Activated naive CD8-positive, alpha-beta T cell treated with anti-CD3 and anti-CD28 coated beads for 36 hours (primary cell): ENCODE results near the gene ADCYAP1R1. TPM values are rescaled to one million over a fixed set of nuclear protein-coding genes. Genes with fewer than 3 reads are reported as not detected.

Source experiments
- DNase-seq: peaks from one replicate; pipeline ENCODE4 v3.0.0; 2021
- H3K27ac Mint-ChIP-seq: one replicate; pipeline ENCODE4 v1.8.0; 2022; ENCODE audit warnings: mild to moderate bottlenecking, moderate library complexity, mixed read lengths
- H3K27me3 Mint-ChIP-seq: one replicate; pipeline ENCODE4 v1.8.0; 2022; ENCODE audit warnings: mild to moderate bottlenecking, mixed read lengths
- H3K36me3 Mint-ChIP-seq: one replicate; pipeline ENCODE4 v1.8.0; 2021; ENCODE audit warnings: mild to moderate bottlenecking, mixed read lengths
- H3K4me1 Mint-ChIP-seq: one replicate; pipeline ENCODE4 v1.8.0; 2021; ENCODE audit warnings: mixed read lengths
- H3K4me3 Mint-ChIP-seq: one replicate; pipeline ENCODE4 v1.8.0; 2022; ENCODE audit warnings: mild to moderate bottlenecking, moderate library complexity, mixed read lengths
- H3K9me3 Mint-ChIP-seq: one replicate; pipeline ENCODE4 v1.8.0; 2022; ENCODE audit warnings: mixed read lengths
- total RNA-seq, 2 experiments: library from RNA; stranded (reverse); gene quantifications; one replicate each; pipeline ENCODE4 v1.2.3, GENCODE V29; 2021

The ADCYAP1R1 gene
- total RNA-seq, 2 experiments from 2014 or later = not detected

DNA sequence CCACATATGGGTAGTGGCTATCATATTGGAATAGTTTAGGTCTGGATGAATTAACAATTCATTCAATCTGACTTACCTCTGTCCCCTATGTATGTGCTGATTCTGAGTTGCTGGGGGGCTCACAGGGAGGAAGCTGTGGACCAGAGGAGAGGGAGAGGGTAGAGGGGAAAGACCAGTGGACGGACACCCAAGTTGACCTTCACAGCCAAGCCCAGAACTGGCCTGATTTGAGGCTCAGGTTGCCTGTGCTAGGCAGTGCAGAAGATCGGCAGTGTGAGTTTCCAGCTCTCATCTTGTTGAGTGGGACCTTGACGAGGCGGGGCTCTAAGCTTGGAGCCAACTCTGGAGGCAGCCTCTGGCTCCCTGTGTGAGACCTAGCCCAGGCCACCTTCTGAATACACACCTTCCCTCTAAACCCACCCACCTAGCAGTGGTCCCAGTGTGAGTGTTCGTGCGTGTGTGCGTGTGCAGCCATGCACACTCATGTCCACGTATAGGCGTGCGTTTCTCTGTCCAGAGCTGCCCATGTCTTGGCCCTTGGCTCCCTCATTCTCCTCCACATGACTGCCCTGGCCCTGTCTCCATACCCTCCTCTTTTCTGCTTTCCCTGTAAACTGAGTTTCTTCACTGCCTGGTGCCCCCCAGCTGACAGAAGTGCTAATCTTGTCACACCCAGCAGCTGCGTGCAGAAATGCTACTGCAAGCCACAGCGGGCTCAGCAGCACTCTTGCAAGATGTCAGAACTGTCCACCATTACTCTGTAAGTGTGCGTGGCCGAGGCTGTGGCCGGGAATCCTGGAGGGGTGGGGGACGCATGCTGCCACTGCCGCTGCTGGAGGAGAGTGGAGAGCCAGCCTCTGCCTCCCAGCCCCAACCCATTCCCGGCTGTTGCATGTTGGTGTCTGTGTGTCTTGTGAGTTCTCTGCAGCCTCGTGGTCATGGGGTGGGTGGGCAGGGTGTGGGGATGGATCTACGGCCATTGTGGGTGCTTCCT lies 47.6 kb downstream of the ADCYAP1R1 start:
- no peaks in the 10 kb centered on the region for H3K9me3 Mint-ChIP-seq
- no peak for DNase-seq

DNA sequence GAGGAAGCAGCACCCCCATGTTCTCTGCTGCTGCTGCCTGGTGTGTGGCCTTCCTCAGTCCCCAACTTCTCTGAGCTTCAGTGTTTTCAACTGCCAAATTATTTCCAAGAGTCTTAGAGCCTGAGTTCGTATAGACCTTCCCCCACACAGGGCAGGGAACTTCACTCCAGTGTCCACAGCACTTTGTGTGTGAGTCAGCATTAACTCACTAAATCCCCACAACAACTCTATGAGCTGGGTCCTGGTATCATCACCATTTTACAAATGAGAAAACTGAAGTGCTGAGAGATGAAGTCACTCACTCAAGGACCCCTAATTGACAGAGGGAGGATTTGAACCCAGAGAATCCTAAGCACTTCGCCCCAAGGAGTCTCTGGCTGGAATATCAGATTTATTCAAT lies 48.3 kb downstream of the ADCYAP1R1 start:
- Mint-ChIP-seq H3K9me3 (no peaks in the 10 kb centered on the region), H3K36me3 (no peaks in the 10 kb centered on the region), H3K4me1 (no peaks in the 10 kb centered on the region), H3K4me3 (no peak overlapping the region), H3K27ac (no peak overlapping the region), H3K27me3 (peaks cover 11% of the 10 kb centered on the region)
- no peak for DNase-seq

More for the DNA sequence above, 47.6 kb downstream of the ADCYAP1R1 start:
- Mint-ChIP-seq H3K4me1 (no peaks in the 10 kb centered on the region), H3K27ac (no peak overlapping the region), H3K27me3 (peaks cover 16% of the 10 kb centered on the region), H3K4me3 (no peak overlapping the region), H3K36me3 (no peaks in the 10 kb centered on the region)

DNA sequence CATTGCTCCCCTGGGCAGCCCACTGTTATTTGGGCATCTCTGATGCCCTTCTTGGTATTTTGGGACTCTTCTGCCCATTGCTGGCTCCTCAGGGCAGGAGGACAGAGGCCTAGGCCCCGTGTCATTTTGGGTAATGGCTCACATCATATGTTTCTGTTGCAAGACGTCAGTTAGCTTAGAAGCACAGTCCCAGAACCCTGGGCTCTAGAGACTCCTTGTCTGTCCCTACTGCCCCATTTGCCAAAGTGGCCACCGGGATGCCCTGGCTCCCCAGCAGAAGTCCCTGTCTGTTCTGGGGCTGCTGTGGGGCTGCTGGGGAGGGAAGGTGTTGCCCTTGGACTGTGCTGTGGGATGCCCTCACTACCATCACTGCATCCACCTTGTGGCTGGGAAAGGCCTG lies 48.8 kb downstream of the ADCYAP1R1 start:
- peaks cover 7% of the 10 kb centered on the region for H3K27me3 Mint-ChIP-seq
- H3K27ac Mint-ChIP-seq = no peak overlapping the region
- H3K36me3 Mint-ChIP-seq = no peaks in the 10 kb centered on the region
- H3K4me3 Mint-ChIP-seq = no peak overlapping the region
- H3K9me3 Mint-ChIP-seq = no peaks in the 10 kb centered on the region
- no peaks in the 10 kb centered on the region for H3K4me1 Mint-ChIP-seq
- DNase-seq = no peak

DNA sequence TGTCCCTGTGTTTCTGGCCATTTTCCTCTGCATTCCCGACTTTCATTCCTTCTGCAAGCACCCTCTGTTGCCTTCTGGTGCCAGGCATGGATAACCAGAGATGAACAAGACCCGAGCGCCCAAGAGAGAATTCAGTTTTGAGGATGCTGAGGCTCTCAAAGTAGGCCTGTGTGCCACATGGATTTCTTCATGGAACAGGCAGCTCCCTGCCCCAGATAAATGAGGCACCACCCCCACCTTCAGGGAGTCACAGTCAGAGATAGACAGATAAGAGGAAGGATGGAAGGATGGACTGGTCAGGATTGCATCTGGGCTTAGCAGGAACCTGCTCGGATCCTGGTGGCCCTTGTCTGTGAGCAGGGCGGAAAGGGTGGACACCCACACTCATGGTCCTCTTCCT lies 49.4 kb downstream of the ADCYAP1R1 start:
- peaks cover 6% of the 10 kb centered on the region for H3K27me3 Mint-ChIP-seq
- no peak overlapping the region for H3K27ac Mint-ChIP-seq
- no peak for DNase-seq
- no peaks in the 10 kb centered on the region for H3K9me3 Mint-ChIP-seq
- no peaks in the 10 kb centered on the region for H3K36me3 Mint-ChIP-seq
- H3K4me3 Mint-ChIP-seq = no peak overlapping the region
- H3K4me1 Mint-ChIP-seq = no peaks in the 10 kb centered on the region

DNA sequence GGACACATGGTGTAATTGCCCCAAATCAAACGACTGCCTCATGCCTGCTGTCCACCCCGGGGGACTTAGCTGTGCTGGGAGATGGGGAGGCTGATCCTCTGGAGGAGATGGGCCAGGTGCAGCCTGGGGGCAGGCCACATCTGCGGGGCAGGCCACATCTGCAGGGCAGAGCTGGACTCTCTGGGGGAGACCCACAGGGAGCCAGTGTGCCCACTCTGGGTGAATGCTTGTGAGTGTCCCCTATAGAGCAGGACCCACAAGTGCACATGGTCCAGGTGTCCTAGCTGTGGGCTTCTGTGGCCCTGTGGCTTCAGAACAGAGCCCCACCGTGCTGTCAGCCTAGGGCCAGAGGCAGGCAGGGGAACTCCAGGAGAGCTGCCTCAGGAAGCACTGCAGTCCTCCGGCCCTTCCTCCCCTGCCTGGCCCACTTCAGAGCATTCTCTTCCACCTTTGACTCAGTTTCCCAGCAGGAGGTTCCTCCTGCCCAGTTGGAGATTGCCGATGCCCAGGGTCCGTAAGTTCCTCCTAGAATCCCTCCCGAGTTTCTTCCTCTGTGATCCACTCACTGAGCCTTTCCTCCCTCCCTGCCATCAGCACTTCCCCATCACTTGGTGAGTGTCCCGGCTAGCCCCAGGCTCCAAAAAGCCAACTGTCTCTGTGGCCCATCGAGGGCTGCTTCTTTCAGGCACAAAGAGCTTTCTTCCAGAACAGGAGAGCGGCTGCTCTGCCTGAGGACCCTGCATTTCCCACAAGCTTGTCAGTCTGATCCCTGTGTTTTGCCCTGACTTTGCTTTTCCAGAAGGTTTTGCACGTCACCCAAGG lies 50.3 kb downstream of the ADCYAP1R1 start:
- no peaks in the 10 kb centered on the region for H3K9me3 Mint-ChIP-seq
- H3K27me3 Mint-ChIP-seq = peaks cover 6% of the 10 kb centered on the region
- no peak overlapping the region for H3K27ac Mint-ChIP-seq
- no peaks in the 10 kb centered on the region for H3K4me1 Mint-ChIP-seq
- no peaks in the 10 kb centered on the region for H3K36me3 Mint-ChIP-seq
- DNase-seq = no peak
- no peak overlapping the region for H3K4me3 Mint-ChIP-seq

DNA sequence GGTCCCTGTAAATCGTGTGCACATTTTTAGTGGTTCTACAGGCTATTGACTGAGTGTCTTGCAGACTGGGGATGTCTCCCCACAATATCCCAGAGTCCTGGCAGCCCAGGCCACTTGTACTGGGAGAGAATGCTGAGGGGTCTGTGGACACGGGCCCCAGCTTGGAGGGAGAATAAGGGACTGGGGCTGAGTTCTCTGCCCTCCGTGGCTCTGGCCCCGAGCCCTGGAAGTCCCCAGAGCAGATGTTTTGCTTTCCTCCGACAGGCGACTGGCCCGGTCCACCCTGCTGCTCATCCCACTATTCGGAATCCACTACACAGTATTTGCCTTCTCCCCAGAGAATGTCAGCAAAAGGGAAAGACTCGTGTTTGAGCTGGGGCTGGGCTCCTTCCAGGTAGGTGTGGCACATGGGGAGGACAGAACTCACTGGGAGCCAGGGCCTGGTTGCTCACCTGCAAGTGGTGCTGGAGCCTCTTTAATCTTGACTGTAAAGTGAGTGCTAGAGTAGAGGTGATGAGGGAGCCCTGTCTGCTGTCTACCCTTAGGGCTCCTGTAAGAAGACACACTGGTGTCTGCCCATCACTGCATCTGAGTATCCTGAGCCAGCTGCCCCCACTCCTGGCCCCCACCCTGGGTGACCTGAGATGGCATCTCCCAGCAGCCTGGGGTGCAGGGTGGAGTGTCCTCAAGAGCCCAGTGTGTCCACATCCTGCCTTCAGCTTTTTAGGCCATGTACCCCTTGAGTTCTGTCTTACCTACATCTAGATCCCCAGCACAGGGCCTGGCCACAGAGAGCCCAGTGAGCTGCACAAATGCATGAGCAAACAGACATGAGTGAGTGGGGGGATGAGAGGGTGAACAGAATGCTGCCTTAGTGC lies 51.1 kb downstream of the ADCYAP1R1 start:
- no peaks in the 10 kb centered on the region for H3K9me3 Mint-ChIP-seq
- H3K27me3 Mint-ChIP-seq = peaks cover 6% of the 10 kb centered on the region
- DNase-seq = no peak
- no peak overlapping the region for H3K4me3 Mint-ChIP-seq
- no peak overlapping the region for H3K27ac Mint-ChIP-seq
- no peaks in the 10 kb centered on the region for H3K4me1 Mint-ChIP-seq
- no peaks in the 10 kb centered on the region for H3K36me3 Mint-ChIP-seq

DNA sequence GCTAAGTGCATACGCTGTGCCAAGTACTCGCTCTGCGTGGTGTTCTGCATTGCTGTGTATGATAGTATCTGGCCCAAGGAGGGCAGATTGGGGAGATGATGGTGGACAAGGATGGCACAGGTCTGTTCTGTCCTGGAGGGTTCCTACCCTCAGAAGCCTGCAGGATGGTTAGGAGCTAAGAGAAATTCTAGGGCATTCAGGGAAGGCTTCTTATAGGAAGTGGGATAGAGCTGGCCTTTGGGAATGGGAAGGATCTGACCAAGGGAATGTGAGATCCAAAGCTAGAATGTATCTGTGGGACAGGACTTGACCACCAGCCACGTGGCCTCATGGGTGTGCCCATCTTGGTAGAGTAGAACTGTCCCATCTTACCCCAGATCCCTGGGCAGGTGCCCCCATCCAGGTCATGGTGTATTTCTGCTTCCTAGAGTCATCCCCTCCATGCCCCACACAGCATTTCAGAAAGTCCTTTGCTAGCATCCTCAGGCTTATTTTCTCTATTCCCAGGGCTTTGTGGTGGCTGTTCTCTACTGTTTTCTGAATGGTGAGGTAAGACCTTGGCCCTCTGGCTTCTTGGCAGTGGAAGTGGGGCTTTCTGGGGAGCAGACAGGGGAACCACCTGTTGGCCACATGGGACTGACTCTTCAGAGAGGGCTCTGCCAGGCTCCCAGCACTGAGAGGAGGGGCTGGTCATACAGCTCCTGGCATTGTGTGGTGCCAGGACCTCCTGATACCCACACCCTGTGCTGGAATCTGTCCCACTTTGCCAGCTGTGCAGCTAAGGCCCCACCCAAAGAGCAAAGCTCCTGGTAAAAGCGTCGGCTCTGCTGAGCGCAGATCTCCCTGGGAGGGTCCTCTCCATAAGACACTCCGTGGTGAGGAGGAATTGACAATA lies 52.5 kb downstream of the ADCYAP1R1 start:
- Mint-ChIP-seq H3K27ac (no peak overlapping the region), H3K9me3 (no peaks in the 10 kb centered on the region), H3K27me3 (peaks cover 6% of the 10 kb centered on the region), H3K36me3 (no peaks in the 10 kb centered on the region), H3K4me3 (no peak overlapping the region), H3K4me1 (no peaks in the 10 kb centered on the region)
- no peak for DNase-seq

DNA sequence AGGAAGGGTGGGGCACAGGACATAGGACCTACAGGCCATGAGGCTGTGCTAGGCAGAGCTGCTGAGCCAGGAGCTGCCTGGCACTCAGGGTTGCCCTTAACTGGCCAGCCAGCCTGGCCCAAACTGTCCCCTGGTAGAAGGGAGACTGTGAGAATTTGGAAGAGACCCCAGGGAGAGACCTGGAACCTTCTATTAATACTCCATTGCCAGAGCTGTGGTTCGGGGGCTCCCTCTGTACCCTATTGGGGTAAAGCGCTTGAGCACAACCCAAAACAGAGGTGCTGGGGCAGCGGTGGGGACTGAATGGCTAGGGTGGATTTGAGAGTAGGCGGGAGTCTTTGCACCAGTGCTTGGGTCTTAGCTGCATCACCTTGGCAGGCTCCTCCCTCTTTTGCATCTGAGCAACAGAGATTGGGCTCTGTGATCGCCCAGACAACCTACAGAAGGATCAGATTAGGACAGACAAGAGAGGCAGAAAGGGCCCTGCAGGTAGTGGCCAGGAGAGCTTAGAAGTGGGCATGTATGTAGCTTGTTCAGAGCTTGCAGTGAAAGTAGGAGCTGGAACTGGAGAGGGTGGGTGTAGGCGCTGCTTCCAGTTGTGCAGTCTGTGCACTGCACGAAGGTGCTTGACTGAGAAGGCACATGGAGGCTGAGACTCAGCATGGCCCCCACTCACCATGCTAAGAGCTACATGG lies 53.3 kb downstream of the ADCYAP1R1 start:
- H3K4me1 Mint-ChIP-seq = no peaks in the 10 kb centered on the region
- H3K27me3 Mint-ChIP-seq = peaks cover 6% of the 10 kb centered on the region
- no peaks in the 10 kb centered on the region for H3K36me3 Mint-ChIP-seq
- H3K27ac Mint-ChIP-seq = no peak overlapping the region
- H3K9me3 Mint-ChIP-seq = no peaks in the 10 kb centered on the region
- no peak overlapping the region for H3K4me3 Mint-ChIP-seq
- DNase-seq = no peak

DNA sequence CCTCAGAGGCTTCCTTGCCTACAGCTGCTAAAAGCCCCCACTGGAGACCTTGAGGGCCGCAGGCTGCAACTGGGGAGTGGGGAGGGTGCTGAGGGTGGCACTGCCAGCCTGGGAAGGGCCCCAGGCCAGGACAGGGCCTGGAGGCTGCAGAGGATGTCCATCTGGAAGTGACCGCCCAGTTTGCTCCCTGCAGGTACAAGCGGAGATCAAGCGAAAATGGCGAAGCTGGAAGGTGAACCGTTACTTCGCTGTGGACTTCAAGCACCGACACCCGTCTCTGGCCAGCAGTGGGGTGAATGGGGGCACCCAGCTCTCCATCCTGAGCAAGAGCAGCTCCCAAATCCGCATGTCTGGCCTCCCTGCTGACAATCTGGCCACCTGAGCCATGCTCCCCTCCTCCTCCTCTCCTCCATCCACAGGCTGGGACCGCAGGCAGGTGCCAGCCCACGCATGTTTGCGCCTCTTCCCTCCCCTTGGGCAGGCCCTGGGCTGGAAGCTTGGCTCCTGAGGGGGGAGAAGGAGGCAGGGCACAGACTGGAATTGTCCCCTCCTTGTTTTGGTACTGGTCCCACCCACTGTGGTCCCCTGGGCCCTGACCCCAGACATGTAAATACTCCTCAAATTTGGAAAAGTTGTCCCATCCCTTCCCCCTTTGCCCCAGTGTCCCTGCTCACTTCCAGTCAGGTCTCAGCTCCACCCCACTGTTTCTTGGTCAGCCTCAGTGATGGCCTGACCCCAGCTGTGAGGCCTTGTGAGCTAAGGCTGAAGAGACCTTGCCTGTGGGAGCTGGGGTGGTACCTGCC lies 54.4 kb downstream of the ADCYAP1R1 start:
- Mint-ChIP-seq H3K4me1 (no peaks in the 10 kb centered on the region), H3K9me3 (no peaks in the 10 kb centered on the region), H3K4me3 (no peak overlapping the region), H3K27ac (no peak overlapping the region), H3K36me3 (no peaks in the 10 kb centered on the region), H3K27me3 (peaks cover 6% of the 10 kb centered on the region)
- DNase-seq = no peak

DNA sequence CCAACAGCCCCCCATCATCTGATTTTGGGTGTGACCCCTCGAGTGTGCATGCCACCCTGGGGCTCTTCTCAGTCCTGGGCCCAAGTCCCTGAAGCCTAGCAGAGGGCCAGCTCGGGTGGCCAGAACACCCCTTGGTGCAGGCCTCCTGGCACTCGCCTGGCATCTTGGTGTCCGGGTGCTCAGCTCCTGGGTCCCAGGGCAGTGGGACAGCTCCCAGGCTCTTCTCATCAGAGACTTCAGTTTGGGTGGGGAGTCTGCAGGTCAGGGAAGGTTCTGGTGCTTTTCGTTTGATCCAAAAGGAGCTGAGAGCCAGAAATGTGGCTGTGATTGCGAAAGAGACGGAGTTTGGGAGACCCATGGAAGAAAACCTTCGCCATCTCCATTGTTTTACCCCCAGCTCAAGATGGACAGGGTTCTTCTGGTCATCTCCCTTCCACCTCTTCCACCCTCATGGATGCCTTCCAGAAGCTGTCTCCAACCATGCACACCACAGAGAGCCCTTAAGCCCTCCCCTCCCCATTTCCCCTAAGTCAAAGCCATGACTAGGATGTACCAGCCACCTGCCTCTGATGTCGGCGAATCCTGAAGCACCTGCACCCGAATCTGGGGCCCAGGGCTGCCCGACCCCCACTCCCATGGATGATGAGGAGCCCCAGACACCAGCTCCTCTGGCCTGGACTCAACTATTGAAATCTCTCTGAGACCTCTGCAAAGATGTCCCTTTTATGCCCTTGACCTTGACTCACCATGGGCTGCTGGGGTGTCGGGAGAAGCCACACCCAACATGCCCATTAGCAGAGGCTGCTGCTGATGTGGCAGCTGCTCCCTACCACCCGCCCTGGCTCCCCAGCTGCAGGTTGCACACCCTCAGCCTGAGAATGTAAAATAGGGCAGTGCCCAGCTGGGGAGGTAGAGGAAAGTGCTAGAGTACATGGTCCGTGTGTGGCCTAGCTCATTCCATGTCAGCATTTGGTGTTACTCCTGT lies 55.3 kb downstream of the ADCYAP1R1 start:
- no peak overlapping the region for H3K27ac Mint-ChIP-seq
- no peak for DNase-seq
- H3K4me3 Mint-ChIP-seq = no peak overlapping the region
- H3K27me3 Mint-ChIP-seq = peaks cover 5% of the 10 kb centered on the region
- H3K9me3 Mint-ChIP-seq = no peaks in the 10 kb centered on the region
- no peaks in the 10 kb centered on the region for H3K36me3 Mint-ChIP-seq
- no peaks in the 10 kb centered on the region for H3K4me1 Mint-ChIP-seq

DNA sequence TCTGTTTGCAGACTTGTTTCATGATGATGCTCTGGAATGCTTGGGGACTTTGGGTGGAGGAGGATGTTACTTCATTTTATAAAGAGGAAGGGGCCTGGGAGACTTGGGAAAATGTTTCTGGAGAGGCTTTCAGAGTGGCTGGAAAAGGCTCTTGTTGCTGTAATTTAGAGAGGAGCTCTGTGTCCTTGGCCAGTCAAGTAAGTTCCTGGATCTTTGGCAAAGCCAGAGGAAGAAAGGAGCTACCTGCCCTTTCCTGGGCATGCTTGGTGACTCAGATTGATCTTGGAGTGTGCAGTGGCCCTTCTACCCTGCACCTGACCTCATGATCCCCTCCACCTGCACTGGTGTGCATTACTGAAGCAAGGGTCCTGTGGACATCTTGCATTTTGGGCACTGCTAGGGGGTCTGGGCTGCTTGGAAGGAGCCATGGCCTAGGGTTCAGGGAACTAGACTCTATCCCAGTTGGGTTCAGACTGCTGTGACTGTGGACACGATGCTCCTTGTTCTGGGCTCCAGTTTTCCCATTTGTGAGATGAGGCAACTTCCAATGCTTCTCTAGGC lies 56.1 kb downstream of the ADCYAP1R1 start:
- DNase-seq = no peak
- H3K4me3 Mint-ChIP-seq = no peak overlapping the region
- no peak overlapping the region for H3K27ac Mint-ChIP-seq
- no peaks in the 10 kb centered on the region for H3K9me3 Mint-ChIP-seq
- no peaks in the 10 kb centered on the region for H3K27me3 Mint-ChIP-seq
- no peaks in the 10 kb centered on the region for H3K4me1 Mint-ChIP-seq
- H3K36me3 Mint-ChIP-seq = no peaks in the 10 kb centered on the region

DNA sequence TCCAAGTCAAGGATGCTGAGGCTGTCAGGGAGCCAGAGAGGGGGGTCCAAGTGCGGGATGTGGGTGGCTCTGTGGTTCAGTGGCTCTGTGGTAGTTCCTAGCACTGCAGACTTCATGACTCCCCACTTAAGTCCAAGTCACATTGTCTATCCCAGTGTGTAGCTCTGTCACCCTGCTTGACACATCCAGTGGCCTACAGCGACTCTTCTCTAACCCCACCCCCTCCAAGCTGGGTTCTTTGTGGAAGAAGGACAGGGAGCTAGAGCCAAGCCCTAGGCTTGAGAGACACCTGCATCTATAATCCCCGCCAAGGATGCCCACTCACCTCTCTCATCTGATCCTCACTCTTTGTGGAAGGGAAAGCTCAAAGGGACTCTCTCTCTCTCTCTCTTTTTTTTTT lies 57.6 kb downstream of the ADCYAP1R1 start:
- Mint-ChIP-seq H3K27ac (no peak overlapping the region), H3K4me1 (no peaks in the 10 kb centered on the region), H3K36me3 (no peaks in the 10 kb centered on the region), H3K4me3 (no peak overlapping the region), H3K27me3 (peaks cover 5% of the 10 kb centered on the region), H3K9me3 (no peaks in the 10 kb centered on the region)
- no peak for DNase-seq
